Mesendoderm (in vitro differentiated cells): Measurements from ENCODE around the gene PNKP.
A peak's percentile ranks its signal among the peaks of the same experiment; 100 is the strongest.

Experiments
- DNase-seq: peaks from one replicate; pipeline ENCODE4 v3.0.0; 2013
- H2AK5ac ChIP-seq: 2 replicates; pipeline ENCODE4 v1.6.1; 2013; ENCODE audit warnings: low read length, inconsistent platforms
- H2BK120ac ChIP-seq: 2 replicates; pipeline ENCODE4 v1.6.1; 2013; ENCODE audit warnings: low read depth, mild to moderate bottlenecking, low read length, moderate library complexity, mixed read lengths
- H2BK15ac ChIP-seq: replicated peaks from 2 replicates; pipeline ENCODE4 v1.6.1; 2013; ENCODE audit warnings: low read depth, mild to moderate bottlenecking, moderate library complexity
- H2BK5ac ChIP-seq: 2 replicates; pipeline ENCODE4 v1.6.1; 2013; ENCODE audit warnings: low read length, inconsistent platforms
- H3K18ac ChIP-seq: 2 replicates; pipeline ENCODE4 v1.6.1; 2013; ENCODE audit warnings: mild to moderate bottlenecking, low read length, mixed read lengths
- H3K23ac ChIP-seq: one replicate; pipeline ENCODE4 v1.6.1; 2013; ENCODE audit warnings: low read length
- H3K27ac ChIP-seq: 2 replicates; pipeline ENCODE4 v1.5.1; 2013; ENCODE audit warnings: low read depth, mild to moderate bottlenecking, inconsistent platforms, low read length, moderate library complexity
- H3K27me3 ChIP-seq: 2 replicates; pipeline ENCODE4 v1.6.1; 2013; ENCODE audit warnings: low read length, control low read depth, mild to moderate bottlenecking, inconsistent platforms; ENCODE audit not compliant: insufficient read depth, poor library complexity
- H3K36me3 ChIP-seq: 2 replicates; pipeline ENCODE4 v1.6.1; 2013; ENCODE audit warnings: low read length, inconsistent platforms; ENCODE audit not compliant: control insufficient read depth, insufficient read depth
- H3K4ac ChIP-seq: one replicate; pipeline ENCODE4 v1.6.1; 2013; ENCODE audit warnings: low read depth, mild to moderate bottlenecking, low read length, moderate library complexity
- H3K4me1 ChIP-seq: 2 replicates; pipeline ENCODE4 v1.6.1; 2013; ENCODE audit warnings: low read depth, low read length, inconsistent platforms; ENCODE audit not compliant: control insufficient read depth
- H3K4me2 ChIP-seq: 2 replicates; pipeline ENCODE4 v1.6.1; 2013; ENCODE audit warnings: low read length
- H3K4me3 ChIP-seq: 2 replicates; pipeline ENCODE4 v1.5.1; 2013; ENCODE audit warnings: mild to moderate bottlenecking, low read length
- H3K56ac ChIP-seq: one replicate; pipeline ENCODE4 v1.6.1; 2013; ENCODE audit warnings: low read length
- H3K79me1 ChIP-seq: 2 replicates; pipeline ENCODE4 v1.6.1; 2013; ENCODE audit warnings: low read length, inconsistent platforms
- H3K79me2 ChIP-seq: 2 replicates; pipeline ENCODE4 v1.6.1; 2013; ENCODE audit warnings: mild to moderate bottlenecking, low read length; ENCODE audit not compliant: control insufficient read depth, insufficient read depth
- H3K9ac ChIP-seq: 2 replicates; pipeline ENCODE4 v1.6.1; 2013; ENCODE audit warnings: low read length, inconsistent platforms
- H4K5ac ChIP-seq: one replicate; pipeline ENCODE4 v1.6.1; 2013; ENCODE audit warnings: low read length
- H4K8ac ChIP-seq: one replicate; pipeline ENCODE4 v1.6.1; 2013; ENCODE audit warnings: low read depth, mild to moderate bottlenecking, control low read depth, low read length, moderate library complexity
- WGBS: extraction: QIAGEN DNeasy Blood & Tissue Kit; methylation state at CpG from one replicate; pipeline ENCODE4 v1.1.7; 2013; ENCODE audit warnings: low lambda C conversion rate, missing lambda C conversion rate; ENCODE audit not compliant: insufficient coverage; ENCODE audit errors: extremely low coverage; 5-methylcytosine and 5-hydroxymethylcytosine counted together

The PNKP gene

DNA sequence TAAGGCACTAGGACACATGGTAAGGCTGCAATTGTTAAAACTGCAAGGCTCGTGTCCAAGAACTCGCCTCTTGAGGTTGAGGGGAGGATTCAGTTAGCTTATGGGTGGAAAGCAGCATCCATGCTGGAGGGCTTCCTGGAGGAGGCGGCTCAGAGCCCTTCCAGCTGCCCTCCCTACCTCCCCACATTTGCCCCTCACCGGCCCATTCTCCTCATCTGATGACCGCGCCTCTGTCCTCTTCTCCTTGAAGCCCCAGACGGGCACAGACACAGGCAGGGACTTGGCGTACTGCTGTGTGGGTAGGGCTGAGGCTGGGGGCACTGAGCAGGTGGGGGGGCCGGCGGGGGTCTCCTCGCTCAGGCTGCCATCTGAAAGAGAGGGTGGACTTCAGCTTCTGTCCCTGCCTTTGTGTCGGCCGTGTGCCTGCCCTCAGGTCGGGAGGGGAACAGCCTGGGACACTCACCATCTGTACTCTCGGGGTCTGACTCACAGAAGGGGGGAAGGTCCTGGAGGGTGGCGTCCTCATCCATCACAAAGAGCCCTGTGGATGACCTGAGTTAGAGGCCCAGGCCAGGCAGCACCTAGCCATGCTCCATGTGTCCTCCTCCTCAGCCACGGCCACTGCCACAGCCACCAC, 4.1 kb upstream of the PNKP start:
- no peak overlapping the region for H3K9ac ChIP-seq
- H3K36me3 ChIP-seq = no peaks in the 10 kb centered on the region
- H4K5ac ChIP-seq = no peak overlapping the region
- no peak overlapping the region for H3K18ac ChIP-seq
- no peak overlapping the region for H4K8ac ChIP-seq
- no peak overlapping the region for H2AK5ac ChIP-seq
- peaks cover 16% of the 10 kb centered on the region for H3K79me2 ChIP-seq
- no peak overlapping the region for H3K4me2 ChIP-seq
- H2BK15ac ChIP-seq = no peak overlapping the region
- H2BK120ac ChIP-seq = no peak overlapping the region
- H3K27me3 ChIP-seq = no peaks in the 10 kb centered on the region
- peaks cover 8% of the 10 kb centered on the region for H3K79me1 ChIP-seq
- H3K4ac ChIP-seq = no peak overlapping the region
- H2BK5ac ChIP-seq = no peak overlapping the region
- no peak for DNase-seq
- peaks cover 2% of the 10 kb centered on the region for H3K4me1 ChIP-seq
- WGBS = no CpG with 5 or more reads among the region's 17 CpGs
- no peak overlapping the region for H3K27ac ChIP-seq
- H3K4me3 ChIP-seq = no peak overlapping the region
- H3K23ac ChIP-seq = no peak overlapping the region
- no peak overlapping the region for H3K56ac ChIP-seq

DNA sequence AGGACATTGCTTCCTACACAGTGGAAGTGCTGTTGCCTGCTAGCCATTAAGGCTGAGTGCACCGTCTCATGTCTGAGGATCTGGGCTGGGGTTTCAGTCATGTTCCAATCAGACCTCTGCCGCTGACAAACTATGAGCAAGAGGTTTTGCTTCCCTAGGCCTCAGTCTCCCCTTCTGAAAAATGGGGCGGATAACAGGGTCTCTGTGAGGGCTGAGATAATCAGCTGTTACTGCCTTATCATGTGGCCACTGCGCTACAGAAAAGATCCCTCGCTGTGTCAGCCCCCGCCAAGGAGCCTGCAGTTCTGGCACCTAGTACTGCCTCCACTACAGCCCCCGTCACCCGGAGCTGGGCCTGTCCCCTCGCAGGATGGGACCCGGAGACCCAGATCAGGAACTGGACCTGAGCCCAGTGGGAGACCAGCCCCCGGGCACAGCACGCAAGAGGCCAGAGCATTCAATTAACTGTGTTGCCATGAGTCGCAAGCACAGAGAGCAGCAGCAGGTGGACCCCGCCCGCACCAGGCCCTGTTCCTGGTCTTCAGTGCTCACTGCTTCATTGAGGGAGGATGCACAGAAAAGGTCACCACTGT, 3.0 kb upstream of the PNKP start:
- Histone ChIP-seq H3K4ac (peak overlapping the region; percentile 85), H3K27ac (peak overlapping the region; percentile 69), H4K8ac (no peak overlapping the region), H2BK5ac (peak overlapping the region; percentile 65), H2AK5ac (peak overlapping the region; percentile 99), H2BK120ac (no peak overlapping the region), H3K18ac (no peak overlapping the region), H3K4me3 (peak overlapping the region; percentile 44), H3K27me3 (no peaks in the 10 kb centered on the region), H3K4me2 (peak overlapping the region; percentile 88), H2BK15ac (no peak overlapping the region), H3K79me1 (peaks cover 8% of the 10 kb centered on the region), H3K79me2 (peaks cover 18% of the 10 kb centered on the region), H3K56ac (peak overlapping the region; percentile 96), H3K23ac (peak overlapping the region; percentile 74), H4K5ac (peak overlapping the region; percentile 30), H3K4me1 (peaks cover 4% of the 10 kb centered on the region), H3K36me3 (no peaks in the 10 kb centered on the region), H3K9ac (peak overlapping the region; percentile 87)
- no peak for DNase-seq
- WGBS = no CpG with 5 or more reads among the region's 15 CpGs

DNA sequence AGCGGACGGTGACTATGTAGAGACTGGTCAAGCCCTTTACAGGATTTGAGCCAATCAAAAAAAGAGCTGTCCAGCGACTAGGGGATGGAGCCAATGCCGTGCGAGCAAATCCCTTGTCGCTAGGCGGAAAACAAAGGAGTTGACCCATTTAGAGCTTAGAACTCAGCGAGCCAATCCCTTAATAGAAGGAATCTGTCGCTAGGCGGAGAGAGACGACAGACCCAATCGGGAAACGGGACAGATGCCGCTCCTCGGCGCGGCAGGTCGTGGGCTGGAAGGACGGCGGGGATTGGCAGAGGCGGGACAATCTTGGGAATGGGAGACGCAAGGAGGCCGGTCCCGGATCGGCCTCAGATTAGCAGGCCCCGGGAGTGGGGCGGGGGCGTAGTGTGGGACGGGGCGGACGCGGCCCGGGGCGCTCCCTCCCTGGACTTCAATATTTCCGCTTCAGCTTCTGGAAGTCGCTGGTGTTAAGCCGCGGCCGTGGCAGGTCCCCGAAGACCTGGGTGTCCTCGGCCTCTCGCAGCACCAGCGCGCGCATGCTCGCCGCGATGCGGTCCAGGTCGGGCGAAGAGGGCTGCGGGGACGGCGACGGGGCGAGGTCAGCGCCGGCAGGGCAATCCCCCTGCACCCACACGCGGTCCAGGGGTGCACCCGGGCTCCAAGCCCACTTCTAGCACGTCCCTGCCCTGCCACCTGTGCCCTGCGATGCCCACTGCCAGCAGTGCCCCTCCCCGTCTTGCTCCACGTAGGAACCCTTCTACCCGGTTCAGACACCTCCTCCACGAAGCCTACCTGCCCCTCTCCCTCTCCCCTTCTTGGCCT, 2.3 kb upstream of the PNKP start:
- Histone ChIP-seq H3K18ac (peak overlapping the region; percentile 29), H2BK15ac (no peak overlapping the region), H3K79me2 (peaks cover 18% of the 10 kb centered on the region), H3K79me1 (peaks cover 13% of the 10 kb centered on the region), H3K36me3 (peaks cover under 1% of the 10 kb centered on the region), H4K8ac (no peak overlapping the region), H3K23ac (peak overlapping the region; percentile 74), H3K4me2 (peak overlapping the region; percentile 88), H2BK5ac (peak overlapping the region; percentile 65), H3K9ac (peak overlapping the region; percentile 87), H3K4ac (peak overlapping the region; percentile 85), H2BK120ac (no peak overlapping the region), H3K27me3 (no peaks in the 10 kb centered on the region), H3K27ac (peak overlapping the region; percentile 69), H2AK5ac (peak overlapping the region; percentile 99), H3K56ac (peak overlapping the region; percentile 96), H3K4me1 (peaks cover 4% of the 10 kb centered on the region), H4K5ac (peak overlapping the region; percentile 30), H3K4me3 (peak overlapping the region; percentile 44)
- WGBS = no CpG with 5 or more reads among the region's 67 CpGs
- DNase-seq = peak; percentile 100

DNA sequence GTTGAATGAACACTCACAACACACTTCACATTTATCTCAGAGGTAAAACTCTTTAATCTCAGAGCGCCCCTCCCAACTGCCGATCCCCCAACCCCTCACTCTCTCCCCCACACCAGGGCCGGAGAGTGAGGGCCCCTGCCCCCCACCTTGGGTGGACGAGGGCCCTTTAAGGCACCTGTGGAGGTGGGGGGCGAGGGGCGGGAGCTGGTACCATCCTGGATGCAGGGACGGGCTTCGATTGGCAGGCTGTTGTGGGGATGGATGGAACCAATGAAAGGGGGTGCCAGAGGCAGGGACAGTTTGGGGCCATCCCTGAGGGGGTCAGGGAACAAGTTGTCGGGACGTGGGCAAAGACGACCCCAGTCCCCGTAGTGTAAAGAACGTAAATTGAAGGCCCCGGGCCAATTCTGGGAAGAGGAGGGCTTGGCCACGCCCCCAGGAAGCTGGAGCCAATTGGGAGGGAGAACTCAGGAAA, 1.7 kb upstream of the PNKP start:
- Histone ChIP-seq H4K5ac (no peak overlapping the region), H3K4ac (no peak overlapping the region)

DNA sequence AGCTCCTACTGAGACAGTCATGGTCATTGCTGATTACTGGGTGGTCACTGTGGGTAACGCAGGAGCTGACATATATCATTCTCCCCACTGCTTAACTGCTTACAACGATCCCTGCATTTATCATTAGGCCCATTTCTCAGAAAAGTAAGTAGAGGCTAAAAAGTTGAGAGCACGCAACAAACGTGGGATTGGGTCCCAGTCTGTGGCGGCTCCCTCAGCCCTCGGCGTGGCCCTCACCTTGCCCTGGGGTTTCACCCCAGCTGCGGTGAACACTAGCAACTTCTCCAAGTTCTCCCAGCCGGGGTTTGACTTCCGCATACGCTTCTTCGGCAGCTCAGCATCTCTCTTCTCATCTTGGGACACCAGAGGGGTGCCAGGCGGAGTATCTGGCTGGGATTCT, 2.5 kb downstream of the PNKP start:
- Histone ChIP-seq H2BK5ac (no peak overlapping the region), H3K27me3 (no peaks in the 10 kb centered on the region), H3K36me3 (peaks cover 14% of the 10 kb centered on the region), H4K5ac (no peak overlapping the region), H3K4me3 (no peak overlapping the region), H2BK15ac (no peak overlapping the region), H3K4ac (no peak overlapping the region), H3K79me2 (peaks cover 20% of the 10 kb centered on the region), H3K56ac (no peak overlapping the region), H2BK120ac (no peak overlapping the region), H3K18ac (no peak overlapping the region), H3K9ac (no peak overlapping the region), H3K79me1 (peaks cover 9% of the 10 kb centered on the region), H3K27ac (no peak overlapping the region), H3K4me1 (peaks cover 2% of the 10 kb centered on the region), H2AK5ac (no peak overlapping the region), H4K8ac (no peak overlapping the region), H3K4me2 (no peak overlapping the region), H3K23ac (no peak overlapping the region)
- no CpG with 5 or more reads among the region's 13 CpGs for WGBS
- no peak for DNase-seq

More for the DNA sequence above, 1.7 kb upstream of the PNKP start:
- Histone ChIP-seq H3K23ac (no peak overlapping the region), H3K9ac (peak overlapping the region; percentile 44), H3K4me1 (peaks cover 4% of the 10 kb centered on the region), H3K79me1 (peaks cover 10% of the 10 kb centered on the region), H3K56ac (peak overlapping the region; percentile 71), H3K36me3 (peaks cover 4% of the 10 kb centered on the region), H3K27ac (peak overlapping the region; percentile 42), H3K4me2 (peak overlapping the region; percentile 49), H2BK15ac (no peak overlapping the region), H3K18ac (no peak overlapping the region), H4K8ac (no peak overlapping the region), H2BK120ac (no peak overlapping the region), H2BK5ac (no peak overlapping the region), H3K79me2 (peaks cover 20% of the 10 kb centered on the region), H3K4me3 (no peak overlapping the region), H2AK5ac (no peak overlapping the region), H3K27me3 (no peaks in the 10 kb centered on the region)
- no CpG with 5 or more reads among the region's 15 CpGs for WGBS
- no peak for DNase-seq
